ENCODE data around the gene PTPN7. TPM values are rescaled to one million over a fixed set of nuclear protein-coding genes. Genes with fewer than 3 reads are reported as not detected.
A peak's percentile ranks its signal among the peaks of the same experiment; 100 is the strongest.

PTPN7 gene
- total and polyA plus RNA-seq, 10 of the 15 experiments (the other 5 are each of a cell fraction or from before 2014, with no cell fraction given): 7.9 to 117 (median 102) TPM

- CTCF ChIA-PET: interaction anchor here (0.8 to 3.5 kb wide), 3 partner anchors 10 to 49 kb away, joined by 5 to 25 read pairs (median 11); partner anchors contain the start of gene LGR6
- DNase-seq (ENCODE audit: low read depth, low spot score): no peak
- in situ Hi-C loops (cut with MboI) (no loop called here), intact Hi-C loops (cut with micrococcal nuclease; ENCODE audit: unreplicated experiment) (no loop called here)
- Histone ChIP-seq H3K9me3 (replicated peaks; ENCODE audit: control insufficient read depth, insufficient read depth, low read length) (no peaks in the 10 kb centered on the region), H3K79me2 (ENCODE audit: control insufficient read depth, insufficient read depth, low read length) (peaks cover 32% of the 10 kb centered on the region), H3K36me3 (ENCODE audit: control insufficient read depth in 2 of 2, insufficient read depth in 2 of 2, low read length in 1 of 2) (peaks cover 6 to 8% of the 10 kb centered on the region in 2 experiments; a peak in 3 of 4 replicates), H3K9ac (ENCODE audit: control insufficient read depth, insufficient read depth, low read length) (peak within 1 kb of the TSS; percentile 91), H3K4me1 (ENCODE audit: control insufficient read depth, insufficient read depth, low read length) (peaks cover 14% of the 10 kb centered on the region), H3K4me3 (peak within 1 kb of the TSS; percentile 86), H4K20me1 (ENCODE audit: control insufficient read depth, insufficient read depth) (no peaks in the 10 kb centered on the region), H3K27me3 (replicated peaks in 1 of 2; ENCODE audit: control insufficient read depth in 2 of 2, insufficient read depth in 2 of 2, low read length in 1 of 2) (no peaks in the 10 kb centered on the region), H3K4me2 (ENCODE audit: control insufficient read depth, insufficient read depth) (peak within 1 kb of the TSS; percentile 79), H2AFZ (ENCODE audit: control insufficient read depth, low read depth, low read length) (peak within 1 kb of the TSS; percentile 33), H3K27ac (ENCODE audit: control insufficient read depth, insufficient read depth) (peak within 1 kb of the TSS; percentile 76)
- SMC1A ChIA-PET (ENCODE audit: uncharacterized antibody, unreplicated experiment): interaction anchor here (2.4 kb wide), 1 partner anchor 15 kb away, joined by 11 read pairs; the partner anchor contains the start of gene PTPN7
- POLR2A ChIA-PET: no interaction called here
- under 1% methylated on average over 74 of the region's 82 CpGs for WGBS (ENCODE audit: insufficient coverage, insufficient replicate concordance, low lambda C conversion rate, missing lambda C conversion rate)
- no peak for FAIRE-seq
- BruUV-seq (replicated peaks): no TSS peak
- peak; percentile 79 for ATAC-seq
- RAD21 ChIA-PET (ENCODE audit: unreplicated experiment): interaction anchor here (1.4 to 1.9 kb wide), 2 partner anchors 16 to 18 kb away, joined by 3 to 11 read pairs; partner anchors contain the start of gene PTPN7
- TF ChIP-seq MEF2B (IDR thresholded peaks at IDR 0.05; ENCODE audit: partially characterized antibody, poor library complexity, severe bottlenecking): no peak
- TF ChIP-seq ZNF207 (IDR thresholded peaks at IDR 0.05; ENCODE audit: borderline replicate concordance): no peak
- TF ChIP-seq, protein P1, sequence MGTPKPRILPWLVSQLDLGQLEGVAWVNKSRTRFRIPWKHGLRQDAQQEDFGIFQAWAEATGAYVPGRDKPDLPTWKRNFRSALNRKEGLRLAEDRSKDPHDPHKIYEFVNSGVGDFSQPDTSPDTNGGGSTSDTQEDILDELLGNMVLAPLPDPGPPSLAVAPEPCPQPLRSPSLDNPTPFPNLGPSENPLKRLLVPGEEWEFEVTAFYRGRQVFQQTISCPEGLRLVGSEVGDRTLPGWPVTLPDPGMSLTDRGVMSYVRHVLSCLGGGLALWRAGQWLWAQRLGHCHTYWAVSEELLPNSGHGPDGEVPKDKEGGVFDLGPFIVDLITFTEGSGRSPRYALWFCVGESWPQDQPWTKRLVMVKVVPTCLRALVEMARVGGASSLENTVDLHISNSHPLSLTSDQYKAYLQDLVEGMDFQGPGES (IDR thresholded peaks at IDR 0.05): no peak
- TF ChIP-seq CBFB (IDR thresholded peaks at IDR 0.05; ENCODE audit: low read depth): no peak
- no peak for TF ChIP-seq SIN3A (IDR thresholded peaks at IDR 0.05; ENCODE audit: low read depth, low read length)
- peak; percentile 71 for TF ChIP-seq POLR2A (IDR thresholded peaks at IDR 0.05; ENCODE audit: low read depth, low read length)
- no peak for TF ChIP-seq STAT3 (IDR thresholded peaks at IDR 0.05; ENCODE audit: low read depth, low read length)
- TF ChIP-seq, protein P2, sequence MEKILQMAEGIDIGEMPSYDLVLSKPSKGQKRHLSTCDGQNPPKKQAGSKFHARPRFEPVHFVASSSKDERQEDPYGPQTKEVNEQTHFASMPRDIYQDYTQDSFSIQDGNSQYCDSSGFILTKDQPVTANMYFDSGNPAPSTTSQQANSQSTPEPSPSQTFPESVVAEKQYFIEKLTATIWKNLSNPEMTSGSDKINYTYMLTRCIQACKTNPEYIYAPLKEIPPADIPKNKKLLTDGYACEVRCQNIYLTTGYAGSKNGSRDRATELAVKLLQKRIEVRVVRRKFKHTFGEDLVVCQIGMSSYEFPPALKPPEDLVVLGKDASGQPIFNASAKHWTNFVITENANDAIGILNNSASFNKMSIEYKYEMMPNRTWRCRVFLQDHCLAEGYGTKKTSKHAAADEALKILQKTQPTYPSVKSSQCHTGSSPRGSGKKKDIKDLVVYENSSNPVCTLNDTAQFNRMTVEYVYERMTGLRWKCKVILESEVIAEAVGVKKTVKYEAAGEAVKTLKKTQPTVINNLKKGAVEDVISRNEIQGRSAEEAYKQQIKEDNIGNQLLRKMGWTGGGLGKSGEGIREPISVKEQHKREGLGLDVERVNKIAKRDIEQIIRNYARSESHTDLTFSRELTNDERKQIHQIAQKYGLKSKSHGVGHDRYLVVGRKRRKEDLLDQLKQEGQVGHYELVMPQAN (conservative IDR thresholded peaks at IDR 0.05): no peak
- TF ChIP-seq SMAD5 (IDR thresholded peaks at IDR 0.05; ENCODE audit: low read depth): no peak
- TF ChIP-seq IKZF1 (conservative IDR thresholded peaks at IDR 0.05): peak; percentile 46; the same call in 1 of the 2 replicates
- TF ChIP-seq SKIL (IDR thresholded peaks at IDR 0.05; ENCODE audit: low read depth, poor library complexity, severe bottlenecking): no peak
- TF ChIP-seq PAX8 (IDR thresholded peaks at IDR 0.05): no peak
- TF ChIP-seq MLLT1 (IDR thresholded peaks at IDR 0.05): no peak
- TF ChIP-seq HDAC2 (IDR thresholded peaks at IDR 0.05): no peak
- TF ChIP-seq CHD4 (IDR thresholded peaks at IDR 0.05): no peak
- no peak for TF ChIP-seq TCF12 (IDR thresholded peaks at IDR 0.05; ENCODE audit: low read depth, low read length)
- peak; percentile 8; the same call in 1 of the 2 replicates for TF ChIP-seq TAF1 (IDR thresholded peaks at IDR 0.05; ENCODE audit: borderline replicate concordance, low read depth, low read length)
Measured at GRCh38 chr1:202144402-202145067, 15.9 kb downstream of the PTPN7 start, which contains the start of gene ARL8A. Gene ARL8A, minus strand, starts transcription at chr1:202144737. Its CDS starts 165 bp downstream, at chr1:202144572.
